ENCODE measurements around the gene MPP1.

Gene MPP1

DNA sequence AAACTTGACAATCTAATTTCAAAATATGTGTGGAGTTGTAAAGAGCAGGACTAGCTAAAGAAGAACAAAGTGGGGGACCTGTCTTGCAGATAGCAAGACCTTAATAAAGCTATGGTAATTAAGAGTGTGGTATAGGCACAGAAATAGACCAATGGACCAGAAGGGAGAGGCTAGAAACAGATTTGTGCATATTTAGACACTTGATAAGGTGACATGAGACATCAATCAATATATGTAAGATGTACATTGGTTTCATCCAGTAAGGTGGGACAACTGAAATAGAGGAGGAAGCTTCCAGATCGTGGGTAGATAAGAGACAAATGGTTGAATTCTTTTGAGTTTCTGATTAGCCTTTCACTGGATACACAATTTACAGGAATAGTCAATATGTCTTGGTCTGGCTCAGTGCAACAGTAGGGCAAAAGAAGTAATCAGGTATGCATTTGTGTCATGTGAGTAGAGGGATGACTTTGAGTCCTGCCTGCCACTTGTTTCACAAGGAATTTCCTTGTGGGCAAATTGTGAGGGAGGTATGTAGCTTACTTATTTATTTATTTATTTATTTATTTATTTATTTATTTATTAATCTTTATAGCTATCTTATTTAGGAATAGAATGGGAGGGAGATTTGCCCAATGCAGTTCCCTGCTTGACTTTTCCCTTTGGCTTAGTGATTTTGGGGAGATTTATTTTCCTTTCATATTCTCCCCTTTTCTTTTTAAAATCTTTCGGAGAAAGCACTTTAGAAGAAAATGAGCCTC lies 7.2 kb upstream of the MPP1 start:
- no peak for DNase-seq

DNA sequence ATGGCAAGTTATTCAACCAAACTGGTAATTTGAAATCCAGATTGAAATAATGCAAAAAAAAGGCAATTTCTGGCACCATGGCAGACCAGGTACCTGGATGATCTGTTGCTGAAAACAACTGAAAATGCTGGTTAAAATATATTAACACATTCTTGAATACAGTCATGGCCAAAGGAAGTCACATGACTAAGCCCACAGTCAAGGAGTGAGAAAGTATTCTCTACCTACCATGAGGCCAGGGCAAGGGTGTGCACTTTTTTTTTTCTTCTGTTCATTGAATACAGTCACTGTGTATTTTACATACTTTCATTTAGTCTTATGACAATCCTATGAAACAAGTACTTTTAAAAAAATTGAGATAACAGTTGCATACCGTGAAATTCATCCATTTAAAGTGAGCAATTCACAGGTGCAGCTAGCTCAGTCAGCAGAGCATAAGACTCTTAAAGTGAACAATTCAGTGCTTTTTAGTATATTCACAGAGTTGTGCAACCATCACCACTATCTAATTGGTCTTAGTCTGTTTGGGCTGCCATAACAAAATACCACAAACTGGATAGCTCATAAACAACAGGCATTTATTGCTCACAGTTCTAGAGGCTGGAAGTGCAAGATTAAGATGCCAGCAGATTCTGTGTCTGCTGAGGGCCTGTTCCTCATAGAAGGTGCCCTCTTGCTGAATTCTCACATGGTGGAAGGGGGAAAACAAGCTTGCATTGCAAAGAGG lies 4.8 kb upstream of the MPP1 start:
- no peak for DNase-seq

DNA sequence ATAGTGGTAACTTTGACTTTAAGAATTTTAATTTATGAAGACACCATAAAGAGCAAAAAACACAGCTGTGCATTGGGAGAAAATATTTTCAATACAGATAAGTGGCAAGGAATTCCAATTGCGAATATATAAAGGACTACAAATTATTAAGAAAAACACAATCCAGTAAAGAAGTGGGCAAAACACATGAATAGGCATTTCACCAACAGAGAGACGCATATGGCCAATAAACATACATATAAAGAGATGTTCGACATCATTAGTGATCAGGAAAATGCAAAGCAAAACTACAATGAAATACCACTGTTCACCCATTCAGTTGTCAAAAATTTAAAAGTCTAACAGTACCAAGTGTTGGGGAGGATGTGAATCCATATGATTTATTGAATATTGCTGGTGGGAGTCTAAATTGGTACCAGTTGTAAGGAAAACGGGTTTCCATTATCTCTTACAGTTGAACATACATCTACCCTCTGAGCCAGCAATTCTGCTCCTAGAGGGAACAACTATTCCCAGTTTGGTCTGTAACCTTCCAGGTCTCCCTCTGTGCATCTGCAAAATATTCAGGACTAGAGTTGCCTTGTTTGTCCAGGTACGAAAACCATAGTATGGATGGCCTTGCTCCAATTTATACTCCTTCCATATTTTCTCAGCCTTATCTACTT lies 1.7 kb upstream of the MPP1 start:
- DNase-seq, result no peak

- DNase-seq, result no peak
Measured at GRCh38 chrX:154805696-154806091, 409 bp upstream of the MPP1 start.

GRCh38 chrX:154804261-154804956 lies 876 bp downstream of the MPP1 start:
- no peak for DNase-seq

DNA sequence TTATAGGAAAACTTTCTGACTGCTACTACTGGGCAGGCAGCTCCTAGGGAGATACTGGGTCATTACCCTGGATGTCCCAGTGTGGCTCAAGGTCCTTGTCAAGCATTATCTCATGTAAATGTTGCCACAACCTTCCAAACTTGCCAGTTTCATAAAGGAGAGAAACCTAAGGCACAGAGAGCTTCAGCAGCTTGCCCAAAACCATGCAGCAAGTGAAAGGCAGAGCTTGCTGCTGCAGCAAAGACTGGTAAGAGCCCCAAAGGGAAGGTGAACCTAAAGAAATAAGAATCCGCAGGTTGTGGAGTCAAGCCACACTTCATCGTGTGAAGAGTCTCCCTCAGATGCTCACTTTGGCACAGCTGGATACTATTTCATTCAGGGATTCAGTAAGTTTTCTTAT lies 2.3 kb downstream of the MPP1 start:
- DNase-seq, result peak; percentile 36 to 56 (median 49)

- peak; percentile 65 to 84 (median 76) for DNase-seq
Measured at GRCh38 chrX:154800478-154801210, 4.6 kb downstream of the MPP1 start.

GRCh38 chrX:154799556-154800348 lies 5.5 kb downstream of the MPP1 start:
- DNase-seq, result no peak

- no peak for DNase-seq
Measured at GRCh38 chrX:154797006-154797405, 8.3 kb downstream of the MPP1 start.

- peak; percentile 51 to 76 (median 74) for DNase-seq
Measured at GRCh38 chrX:154795016-154795415, 10.3 kb downstream of the MPP1 start.

DNA sequence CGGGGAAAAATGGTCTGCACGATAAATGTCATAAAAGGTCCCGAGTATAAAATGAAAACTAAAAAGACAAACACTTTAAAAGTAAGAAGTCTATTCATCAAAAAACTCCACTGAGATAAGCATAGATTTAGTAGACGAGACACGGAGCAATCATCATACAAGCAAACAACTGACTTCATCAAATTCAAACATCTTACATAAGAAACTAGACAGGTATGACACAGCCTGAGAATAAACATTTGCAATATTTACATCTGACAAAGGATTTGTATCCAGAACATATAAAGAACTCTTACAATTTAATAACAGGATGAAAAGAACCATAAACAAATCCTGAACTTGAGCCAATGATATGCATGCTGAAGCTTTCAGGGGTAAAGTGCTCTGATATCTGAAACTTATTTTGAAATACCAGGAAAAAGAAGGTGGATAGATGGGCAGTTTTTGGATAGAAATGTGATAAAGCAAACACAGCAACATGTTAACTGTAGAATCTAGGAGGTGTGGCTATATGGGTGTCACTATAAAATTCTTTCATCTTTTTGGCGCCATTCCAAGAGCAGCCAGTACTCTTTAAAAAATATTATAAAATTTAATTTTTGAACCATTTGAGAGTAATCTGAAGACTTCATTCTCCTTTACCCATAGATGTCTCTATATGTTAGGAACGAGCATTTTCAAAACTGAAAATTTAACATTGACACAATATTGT lies 12.0 kb downstream of the MPP1 start:
- no peak for DNase-seq

DNA sequence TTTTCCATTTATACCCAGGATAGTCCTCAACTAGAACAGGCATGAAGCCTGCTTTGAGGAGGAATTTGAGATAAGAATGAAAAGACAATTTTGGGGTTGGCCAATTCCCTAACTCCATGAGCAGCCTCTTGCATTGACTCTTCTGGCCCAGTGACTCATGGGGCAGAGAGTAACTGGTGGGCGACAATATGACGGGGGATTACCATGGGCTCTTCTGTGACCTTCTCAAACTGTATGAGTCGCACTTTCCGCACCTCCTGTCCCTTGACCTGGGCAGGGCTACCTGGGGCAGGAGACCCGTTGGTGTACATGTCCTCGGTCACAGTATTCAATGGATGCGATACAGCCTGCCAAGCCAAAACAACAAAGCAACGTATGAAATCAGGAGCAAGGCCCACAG lies 13.3 kb downstream of the MPP1 start:
- peak; percentile 63 to 74 (median 67) for DNase-seq

- DNase-seq, result no peak
Measured at GRCh38 chrX:154791467-154791866, 13.8 kb downstream of the MPP1 start.

- DNase-seq, result no peak
Measured at GRCh38 chrX:154785716-154786115, 19.6 kb downstream of the MPP1 start.

DNA sequence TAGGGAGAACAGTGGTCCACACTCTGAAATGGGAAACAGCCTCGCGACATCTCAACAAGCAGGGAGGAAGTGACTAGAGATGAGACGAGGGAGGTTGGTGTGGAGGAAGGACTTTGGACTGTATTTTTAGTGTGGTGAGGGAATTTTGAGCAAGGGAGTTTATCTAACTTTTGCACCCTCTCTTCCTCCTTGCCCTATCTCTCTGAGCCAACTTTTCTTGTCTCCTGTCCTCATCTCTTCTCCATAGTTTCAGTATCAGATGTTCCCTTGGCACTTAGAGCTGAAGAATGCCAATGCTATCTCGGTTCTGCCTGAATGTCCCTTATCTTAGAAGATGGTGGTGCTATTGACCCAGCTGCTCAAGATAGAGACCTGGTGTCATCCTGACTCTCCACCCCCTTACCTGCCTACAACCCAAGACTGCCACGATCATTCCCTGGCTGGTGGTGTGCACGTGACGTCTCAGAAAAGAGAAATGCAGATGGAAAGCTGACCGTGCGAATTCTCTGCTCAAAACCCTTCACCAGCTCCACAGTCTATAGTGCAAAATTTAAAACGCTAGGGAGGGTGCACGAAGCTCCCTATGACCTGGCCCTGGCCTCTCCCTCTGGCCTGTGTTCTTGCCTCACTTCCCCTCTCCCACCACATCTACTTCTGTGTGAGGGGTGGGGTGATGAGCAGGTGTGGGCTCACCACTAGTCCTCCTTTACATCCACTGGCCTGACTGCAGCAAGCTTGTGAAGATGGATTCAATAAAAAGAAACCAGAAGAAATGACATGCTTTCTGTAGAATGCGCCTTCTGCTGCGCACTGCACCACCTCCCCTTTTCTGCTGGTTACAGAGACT lies 20.9 kb downstream of the MPP1 start:
- no peak for DNase-seq

DNA sequence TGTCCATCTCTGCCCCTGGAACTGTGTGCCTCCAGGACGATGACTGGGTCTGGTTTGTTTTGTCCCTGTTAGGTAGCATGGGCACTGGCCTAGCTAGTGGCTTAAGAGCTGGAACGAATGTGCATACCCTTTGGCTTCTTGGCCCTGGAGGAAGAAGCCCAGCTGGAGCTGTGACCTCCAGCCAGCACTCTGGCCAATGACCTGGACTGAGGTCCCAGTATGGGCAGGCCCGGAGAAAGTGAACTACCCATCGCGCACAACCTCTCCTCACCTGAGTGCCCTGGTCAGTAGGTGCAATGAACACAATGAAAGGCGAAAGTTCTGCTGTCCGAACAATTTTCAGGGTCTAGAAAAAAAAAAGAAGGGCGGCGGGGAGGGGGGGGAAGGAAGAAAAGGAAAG lies 24.3 kb downstream of the MPP1 start:
- DNase-seq, result no peak

DNA sequence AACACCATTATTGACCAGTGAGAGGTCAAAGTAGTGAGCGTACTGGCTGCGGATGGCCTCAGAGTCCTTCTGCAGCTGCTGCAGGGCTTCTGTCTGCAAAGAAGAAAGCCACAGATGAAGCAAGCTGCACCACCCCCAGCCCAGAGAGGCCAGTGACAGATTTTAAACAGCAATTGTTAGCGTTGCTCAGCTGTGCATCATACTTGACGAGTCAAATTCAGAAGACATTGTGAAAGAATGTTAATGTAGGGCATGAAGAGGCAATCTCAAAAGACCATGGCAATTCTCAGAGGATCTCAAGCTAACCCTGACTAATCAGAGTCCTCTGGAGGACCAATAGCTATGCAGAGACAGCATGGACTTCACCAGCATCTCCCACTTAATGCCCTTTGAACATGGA lies 26.0 kb downstream of the MPP1 start:
- DNase-seq, result peak in 1 of 3 donors; percentile 51

DNA sequence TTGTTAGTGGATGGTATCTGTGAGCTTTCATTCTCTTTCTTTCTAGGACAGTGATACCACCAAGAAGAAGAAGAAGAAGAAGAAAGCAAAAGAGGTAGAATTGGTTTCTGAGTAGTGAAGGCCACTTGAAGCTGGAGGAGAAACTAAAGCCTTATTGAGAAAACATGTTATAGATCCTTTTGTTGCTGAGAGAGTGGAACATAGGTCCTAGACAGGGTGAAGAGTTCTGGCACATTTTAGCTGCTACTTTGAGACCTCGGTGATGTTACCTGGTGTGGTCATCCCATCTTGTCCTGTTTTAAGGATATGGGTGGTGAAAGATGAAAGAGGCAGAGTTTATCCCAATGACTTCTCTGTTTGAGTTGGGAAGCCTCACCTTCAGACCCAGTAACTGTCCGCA lies 28.5 kb downstream of the MPP1 start:
- no peak for DNase-seq

GRCh38 chrX:154775419-154776349 lies 29.6 kb downstream of the MPP1 start:
- DNase-seq, result peak; percentile 76 to 85 (median 82)
